Hepatic stellate cell (primary cell): ENCODE results near the gene GTF2B.
A peak's percentile ranks its signal among the peaks of the same experiment; 100 is the strongest.
"Not testable (repeated sequence)": the region's sequence is repeated elsewhere in the genome, so short reads cannot be mapped to it uniquely, and the experiment has no call there.

Source experiments
- DNase-seq: peaks from one replicate; pipeline ENCODE4 v3.0.0; 2011; ENCODE audit warnings: low spot score

The GTF2B gene

DNA sequence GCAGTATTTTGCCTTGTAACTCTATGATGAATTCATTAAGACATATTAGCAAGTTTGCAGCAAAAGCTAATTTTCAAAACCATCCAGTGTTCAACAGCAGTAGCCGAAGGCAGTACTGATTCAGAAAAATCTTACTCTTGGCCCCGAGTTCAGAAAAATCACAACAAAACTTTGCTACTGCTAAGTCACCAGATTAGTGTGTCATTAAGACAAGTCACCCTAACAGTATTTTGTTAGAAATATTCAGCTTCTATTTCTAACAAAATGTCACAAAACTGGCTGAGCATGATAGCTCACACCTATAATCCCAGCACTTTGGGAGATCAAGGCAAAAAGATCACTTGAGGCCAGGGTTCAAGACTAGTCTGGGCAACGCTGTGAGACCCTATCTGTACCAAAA, 8.2 kb downstream of the GTF2B start:
- no peak for DNase-seq

DNA sequence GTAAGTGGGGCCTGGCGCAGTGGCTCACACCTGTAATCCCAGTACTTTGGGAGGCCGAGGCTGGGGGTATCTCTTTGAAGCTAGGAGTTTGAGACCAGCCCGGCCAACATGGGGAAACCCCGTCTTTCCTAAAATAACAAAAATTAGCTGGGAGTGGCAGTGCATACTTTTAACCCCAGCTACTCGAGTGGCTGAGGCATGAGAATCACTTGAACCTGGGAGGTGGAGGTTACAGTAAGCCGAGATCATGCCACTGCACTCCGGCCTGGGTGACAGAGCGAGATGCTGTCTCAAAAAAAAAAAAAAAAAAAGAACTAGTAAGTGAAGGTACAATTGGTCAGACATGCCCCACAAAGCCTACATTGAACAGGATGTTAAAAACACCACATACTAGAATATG, 10.7 kb downstream of the GTF2B start:
- DNase-seq: not testable (repeated sequence)

DNA sequence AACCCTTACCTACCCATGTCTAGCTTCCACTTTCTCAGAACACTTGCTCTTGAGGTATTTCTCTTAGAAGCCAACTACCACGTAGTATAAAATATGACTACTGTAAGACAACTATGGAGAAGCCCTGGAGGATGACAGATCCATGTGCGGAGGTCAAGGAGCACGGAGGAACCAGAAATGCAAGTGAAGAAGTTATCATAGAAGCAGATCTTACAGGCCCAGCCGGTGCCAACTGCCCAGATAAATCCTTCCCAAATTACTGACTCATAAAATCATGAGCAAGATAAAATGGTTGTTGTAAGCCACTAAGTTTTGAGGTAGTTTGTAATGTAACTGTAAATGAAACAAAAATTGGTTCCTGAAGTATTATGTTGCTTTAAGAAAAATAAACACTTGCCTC, 12.6 kb downstream of the GTF2B start:
- no peak for DNase-seq

DNA sequence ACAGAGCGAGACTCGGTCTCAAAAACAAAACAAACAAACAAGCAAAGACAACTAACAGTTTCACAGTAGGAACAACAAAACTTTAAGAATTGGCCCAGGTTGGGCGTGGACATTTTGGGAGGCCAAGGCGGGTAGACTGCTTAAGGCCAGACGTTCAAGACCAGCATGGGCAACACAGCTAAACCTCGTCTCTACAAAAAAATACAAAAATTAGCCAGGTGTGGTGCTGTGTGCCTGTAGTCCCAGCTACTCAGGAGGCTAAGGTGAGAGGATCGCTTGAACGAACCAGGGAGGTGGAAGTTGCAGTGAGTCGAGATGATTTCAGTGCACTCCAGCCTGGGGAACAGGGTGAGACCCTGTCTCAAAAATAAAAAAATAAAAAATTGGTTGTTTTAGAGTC, 13.5 kb downstream of the GTF2B start:
- DNase-seq: no peak

DNA sequence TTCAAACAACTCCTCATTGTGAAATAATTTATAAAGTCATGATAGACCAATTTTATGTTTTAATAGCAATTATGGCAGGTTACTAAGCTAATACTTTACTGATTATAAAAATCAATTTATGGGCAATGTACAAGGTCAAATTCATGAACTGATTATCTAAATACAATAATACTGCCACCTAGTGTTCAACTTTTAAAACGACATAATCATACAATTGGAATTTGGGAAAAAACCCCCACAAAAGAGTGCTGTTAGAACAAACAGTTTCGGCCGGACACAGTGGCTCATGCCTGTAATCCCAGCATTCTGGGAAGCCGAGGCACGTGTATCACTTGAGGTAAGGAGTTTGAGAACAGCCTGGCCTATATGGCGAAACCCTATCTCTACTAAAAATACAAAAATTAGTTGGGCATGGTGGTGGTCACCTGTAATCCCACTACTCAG, 14.0 kb downstream of the GTF2B start:
- no peak for DNase-seq

DNA sequence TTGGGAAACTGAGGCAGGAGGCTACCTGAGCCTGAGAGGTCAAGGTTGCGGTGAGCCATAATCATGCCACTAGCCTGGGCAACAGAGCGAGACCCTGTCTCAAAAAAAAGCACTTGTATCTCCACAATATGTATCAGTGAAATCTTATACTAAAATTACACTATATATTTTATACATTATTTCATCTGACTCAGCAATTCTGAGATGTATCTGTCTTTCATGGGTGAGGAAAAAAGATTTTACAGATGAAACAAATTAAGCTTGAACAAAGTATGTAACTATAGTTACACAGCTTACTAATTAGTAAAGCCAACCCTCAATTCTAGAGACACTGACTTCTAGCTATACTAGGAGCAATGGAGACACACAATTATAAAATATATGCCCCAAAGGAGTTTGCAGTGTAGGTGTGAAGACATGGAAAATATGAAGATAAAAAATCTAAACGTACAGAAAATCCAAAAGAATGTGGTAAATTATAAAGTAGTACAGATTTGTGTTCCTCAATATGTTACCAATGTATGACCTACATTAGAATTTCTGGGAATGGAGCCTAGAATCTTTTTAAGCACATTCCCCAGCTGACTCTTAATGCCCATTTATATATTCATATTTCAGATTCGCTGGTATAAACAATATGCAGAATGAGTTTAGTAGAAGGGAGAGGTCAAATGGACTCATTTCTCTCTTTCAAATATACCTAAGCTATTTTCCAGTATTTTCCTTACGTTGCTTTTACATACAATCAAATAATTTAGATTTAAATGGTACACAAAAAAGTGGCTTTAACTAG, 14.6 kb downstream of the GTF2B start:
- DNase-seq: no peak

DNA sequence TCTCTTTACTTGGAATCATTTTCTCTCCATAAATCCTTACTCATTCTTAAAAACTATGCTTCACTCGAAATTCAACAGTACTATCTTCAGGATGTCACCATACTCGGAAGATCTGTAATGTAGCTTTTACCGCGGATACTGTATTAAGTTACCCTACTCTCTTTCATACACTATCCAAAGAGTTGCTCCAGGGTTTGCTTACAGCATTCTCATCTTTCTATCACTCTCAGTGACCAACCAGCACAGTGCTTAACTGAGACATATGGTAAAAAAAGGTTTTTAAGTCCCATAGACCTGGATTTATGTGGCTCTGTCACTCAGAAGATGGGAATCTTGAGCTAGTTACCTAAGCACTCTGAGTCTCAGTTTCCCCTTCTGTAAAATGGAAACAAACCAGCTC, 15.8 kb downstream of the GTF2B start:
- no peak for DNase-seq

DNA sequence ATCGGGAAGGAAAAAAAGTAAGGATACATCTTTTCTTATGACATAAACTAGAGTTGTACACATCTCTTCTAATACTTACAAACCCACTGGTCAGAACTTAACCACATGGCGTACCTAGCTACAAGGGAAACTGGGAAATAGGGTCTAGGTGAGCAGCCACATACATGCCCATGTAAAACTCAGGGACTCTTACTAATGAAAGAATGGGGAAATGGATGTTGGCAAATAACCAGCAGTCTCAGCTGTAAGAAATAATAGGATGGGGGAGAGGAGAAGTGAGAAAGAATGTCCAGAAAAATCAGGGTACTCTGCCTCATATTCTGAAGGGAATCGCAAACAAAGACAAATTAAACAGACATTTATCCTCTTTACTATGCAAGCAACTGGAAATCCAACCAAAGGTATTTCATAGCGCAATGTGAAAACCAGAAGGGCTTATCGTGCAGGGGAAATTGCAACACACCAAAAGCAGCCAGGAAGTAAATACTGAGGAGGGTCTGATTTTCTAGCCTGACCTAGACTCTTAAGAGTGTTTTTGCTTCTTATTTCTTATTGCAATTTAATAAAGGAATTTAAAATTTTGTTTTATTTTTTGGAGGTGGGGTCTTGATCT, 17.5 kb downstream of the GTF2B start:
- DNase-seq: no peak

DNA sequence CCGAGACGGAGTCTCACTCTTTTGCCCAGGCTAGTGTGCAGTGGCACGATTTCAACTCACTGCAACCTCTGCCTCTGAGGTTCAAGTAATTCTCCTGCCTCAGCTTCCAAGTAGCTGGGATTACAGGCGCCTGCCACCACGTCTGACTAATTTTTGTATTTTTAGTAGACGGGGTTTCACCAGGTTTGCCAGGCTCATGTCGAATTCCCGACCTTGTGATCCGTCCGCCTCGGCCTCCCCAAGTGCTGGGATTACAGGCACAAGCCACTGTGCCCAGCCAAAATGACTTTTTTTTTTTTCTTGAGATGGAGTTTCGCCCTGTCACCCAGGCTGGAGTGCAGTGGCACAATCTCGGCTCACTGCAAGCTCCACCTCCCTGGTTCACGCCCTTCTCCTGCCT, 21.7 kb downstream of the GTF2B start:
- DNase-seq: not testable (repeated sequence)

DNA sequence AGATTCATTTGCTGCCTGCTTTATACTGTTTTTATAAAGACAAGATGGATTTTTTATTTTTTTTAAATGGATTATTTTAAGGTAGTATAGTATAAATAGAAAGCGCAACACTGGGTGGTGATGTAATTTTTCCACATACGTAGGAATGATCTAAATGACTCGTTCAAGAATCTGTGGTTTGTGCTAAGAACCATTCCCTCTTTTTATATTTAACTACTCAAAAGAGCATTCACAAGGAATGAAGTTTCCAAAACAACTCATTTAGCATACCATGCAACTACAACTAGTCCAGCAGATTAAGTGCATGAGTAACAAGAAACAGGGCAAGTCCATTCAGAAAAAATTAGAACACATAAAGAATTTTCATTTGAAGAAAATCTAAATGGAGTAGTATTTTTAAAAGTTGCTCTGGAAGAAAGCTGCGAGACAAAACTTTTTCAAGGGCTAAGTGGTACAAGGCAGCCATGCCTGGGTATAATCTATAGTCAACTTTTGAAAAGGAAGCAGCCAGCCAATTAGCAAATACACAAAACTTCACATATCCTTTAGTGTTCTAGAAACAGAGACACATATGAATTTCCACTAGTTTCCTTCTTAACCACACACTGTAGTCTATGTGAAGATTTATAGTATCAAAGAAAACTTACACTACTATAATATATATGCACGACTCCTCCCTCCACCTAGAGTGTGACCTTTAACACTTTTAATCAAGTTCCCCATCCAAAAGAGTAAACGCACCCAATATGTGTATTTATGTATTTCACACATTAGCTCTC, 23.4 kb downstream of the GTF2B start:
- DNase-seq: peak; percentile 44

DNA sequence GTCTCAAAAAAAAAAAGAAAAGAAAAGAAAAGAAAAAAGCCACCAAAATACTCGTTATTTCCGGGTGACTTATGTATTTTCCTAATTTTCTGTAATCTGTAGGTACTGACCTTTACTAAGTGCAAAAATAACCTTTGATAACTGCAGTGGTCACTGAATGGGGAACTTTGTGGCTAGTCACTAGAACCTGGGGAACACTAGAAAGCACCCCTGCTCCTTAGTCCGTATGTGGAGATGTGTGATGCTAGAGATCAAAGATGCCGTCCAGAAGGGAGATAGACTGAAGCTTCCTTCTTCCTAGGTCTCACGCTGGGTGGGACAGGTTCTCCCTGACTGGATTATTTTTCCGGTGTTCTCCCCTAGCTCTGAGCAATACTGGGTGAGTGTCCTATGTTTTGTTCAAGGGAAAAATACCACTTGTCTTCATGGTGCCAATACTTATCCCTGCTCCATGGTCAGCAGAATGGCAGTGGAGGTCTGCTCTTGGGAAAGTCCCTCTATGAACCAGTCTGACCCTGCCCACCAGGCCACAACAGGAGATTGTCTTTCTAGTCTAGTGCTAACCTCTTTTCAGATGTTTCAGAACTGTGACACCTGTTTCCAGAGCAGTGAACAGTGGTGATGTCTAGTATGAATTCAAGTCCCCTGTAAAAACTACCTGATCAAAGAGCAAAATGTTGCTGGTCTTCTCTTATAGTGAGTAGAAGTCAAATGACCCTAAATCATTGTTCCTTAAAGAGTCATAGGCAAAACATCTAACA, 39.9 kb downstream of the GTF2B start:
- DNase-seq: no peak

DNA sequence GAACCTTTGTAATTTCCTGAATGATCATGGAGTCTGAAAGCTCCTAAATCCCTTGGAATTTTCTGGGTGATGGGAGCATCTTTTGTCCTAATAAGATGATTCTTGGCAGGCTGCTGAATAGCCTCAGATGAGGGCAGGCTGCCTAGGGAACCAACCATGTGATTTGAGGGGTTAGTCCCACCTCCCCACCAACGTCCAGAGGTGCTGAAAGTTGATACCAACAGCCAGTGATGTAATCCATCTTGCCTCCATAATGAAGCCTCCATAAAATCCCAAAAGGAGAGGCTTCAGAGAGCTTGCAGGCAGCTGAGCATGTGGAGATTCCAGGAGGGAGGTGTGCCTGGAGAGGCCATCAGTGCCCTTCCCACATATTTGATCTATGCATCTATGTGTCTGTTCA, 43.7 kb downstream of the GTF2B start:
- DNase-seq: no peak

DNA sequence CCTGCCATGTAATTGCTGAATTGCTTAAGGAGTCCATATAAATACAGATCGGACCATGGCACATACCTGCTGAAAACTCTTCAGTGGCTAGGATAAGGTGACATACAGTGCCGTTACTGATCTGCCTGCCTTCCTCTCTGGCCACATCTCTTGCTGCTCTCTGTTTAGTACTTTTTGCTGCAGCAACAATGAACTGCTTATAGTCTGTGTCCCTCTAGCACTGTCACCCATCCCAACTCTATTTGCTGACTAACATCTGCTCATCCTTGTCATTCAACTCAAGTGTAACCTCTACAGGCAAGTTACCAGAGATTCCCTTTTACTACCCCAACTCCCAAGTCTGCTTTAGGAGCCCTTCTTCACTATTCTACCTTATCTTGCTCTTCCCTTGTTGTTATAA, 65.6 kb downstream of the GTF2B start:
- no peak for DNase-seq

DNA sequence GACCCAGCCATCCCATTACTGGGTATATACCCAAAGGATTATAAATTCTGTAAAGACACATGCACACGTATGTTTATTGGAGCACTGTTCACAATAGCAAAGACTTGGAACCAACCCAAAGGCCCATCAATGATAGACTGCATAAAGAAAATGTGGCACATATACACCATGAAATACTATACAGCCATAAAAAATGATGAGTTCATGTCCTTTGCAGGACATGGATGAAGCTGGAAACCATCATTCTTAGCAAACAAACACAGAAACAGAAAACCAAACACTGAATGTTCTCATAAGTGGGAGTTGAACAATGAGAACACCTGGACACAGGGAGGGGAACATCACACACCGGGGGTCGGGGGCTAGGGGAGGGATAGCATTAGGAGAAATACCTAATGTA, 71.7 kb downstream of the GTF2B start:
- DNase-seq: not testable (repeated sequence)

DNA sequence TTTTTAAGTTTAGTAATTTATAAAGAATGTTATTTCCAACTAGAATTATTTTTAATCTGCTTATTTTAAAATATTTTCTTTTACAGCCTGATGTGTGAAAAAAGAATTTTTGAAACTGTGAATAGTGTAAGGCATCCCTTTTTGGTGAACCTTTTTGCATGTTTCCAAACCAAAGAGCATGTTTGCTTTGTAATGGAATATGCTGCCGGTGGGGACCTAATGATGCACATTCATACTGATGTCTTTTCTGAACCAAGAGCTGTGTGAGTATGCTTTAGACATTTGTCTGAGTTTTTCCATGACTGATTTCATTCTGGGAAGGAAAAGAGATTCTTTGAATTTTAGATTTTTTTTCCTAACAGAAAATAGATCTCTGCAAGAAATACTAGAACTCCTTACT, 77.9 kb downstream of the GTF2B start:
- DNase-seq: no peak

DNA sequence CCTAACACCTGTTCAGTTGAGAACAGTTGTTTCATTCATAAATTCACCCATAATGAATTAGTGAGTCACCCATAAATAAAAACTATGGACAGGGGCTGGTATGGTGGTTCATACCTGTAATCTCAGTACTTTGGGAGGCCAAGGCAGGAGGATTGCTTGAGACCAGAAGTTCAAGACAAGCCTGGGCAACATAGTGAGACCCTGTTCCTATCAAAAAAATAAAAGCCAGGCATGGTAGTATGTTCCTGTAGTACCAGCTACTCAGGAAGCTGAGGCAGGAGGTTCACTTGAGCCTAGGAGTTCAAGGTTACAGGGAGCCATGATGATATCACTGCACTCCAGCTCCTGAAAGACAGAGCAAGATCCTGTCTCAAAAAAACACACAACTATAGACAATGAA, 79.0 kb downstream of the GTF2B start:
- DNase-seq: no peak

DNA sequence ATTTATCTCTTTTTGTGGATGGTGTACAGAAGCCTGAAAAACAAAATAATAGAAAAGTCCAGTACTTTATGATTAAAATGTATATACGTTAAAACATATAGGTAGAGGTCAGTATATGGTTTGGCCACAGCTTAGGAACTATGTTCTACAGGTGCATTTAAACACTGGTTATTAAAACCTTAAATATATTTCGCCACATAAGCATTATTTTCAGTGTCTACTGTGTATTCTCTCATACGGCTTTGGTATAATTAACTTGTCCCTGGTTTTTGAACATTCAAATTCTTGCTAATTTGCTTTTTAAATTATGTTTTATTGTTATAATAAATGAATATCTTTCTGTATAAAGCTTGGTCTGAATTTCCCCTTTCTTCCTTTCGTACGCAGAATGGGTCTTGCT, 87.9 kb downstream of the GTF2B start:
- no peak for DNase-seq

DNA sequence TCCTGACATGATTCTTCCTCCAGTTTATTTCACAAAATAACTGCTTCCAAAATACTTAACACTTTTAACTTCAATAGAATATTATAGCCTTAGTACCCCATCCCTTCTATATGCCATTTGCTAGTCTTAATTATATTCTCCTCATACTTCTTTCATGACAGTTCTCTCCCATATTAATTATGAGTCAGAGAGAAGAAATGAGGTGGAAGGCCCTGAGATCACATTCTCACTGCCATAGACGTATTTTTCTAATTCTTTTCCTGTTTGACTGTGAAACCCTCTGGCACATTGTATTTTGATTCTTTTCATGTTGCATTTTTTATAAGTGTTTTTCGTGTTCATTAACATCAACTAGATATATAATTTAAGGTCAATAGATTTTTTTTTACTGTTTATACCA, 88.4 kb downstream of the GTF2B start:
- peak; percentile 17 for DNase-seq
